Natural killer cell (primary cell): ENCODE measurements around the gene GIGYF2. TPM values are rescaled to one million over a fixed set of nuclear protein-coding genes. Genes with fewer than 3 reads are reported as not detected.

Experiments
- ATAC-seq, 3 donors: fragments of 150-1000 bp in 2 of 3; fragments of 200-7000 bp in 1 of 3; cut with Tn5 transposase; 1 replicate in 1 of 3; 2 replicates in 2 of 3; pipeline ENCODE4 v1.10.0; 2021; ENCODE audit warnings: mild to moderate bottlenecking in 2 of 3, moderate library complexity in 2 of 3
- DNase-seq, 2 donors: peaks; one replicate each; pipeline versions ENCODE4 v3.0.0 to v3.0.0-alpha.2; 2013 to 2021; ENCODE audit warnings: mixed read lengths in 1 of 2
- H3K27ac ChIP-seq: one replicate; pipeline ENCODE4 v1.5.1; 2013; ENCODE audit warnings: mild to moderate bottlenecking, low read length
- H3K27me3 ChIP-seq: one replicate; pipeline ENCODE4 v1.6.1; 2013; ENCODE audit warnings: low read length; ENCODE audit not compliant: control insufficient read depth, insufficient read depth
- H3K36me3 ChIP-seq: one replicate; pipeline ENCODE4 v1.6.1; 2013; ENCODE audit warnings: low read length; ENCODE audit not compliant: control insufficient read depth, insufficient read depth
- H3K4me1 ChIP-seq: one replicate; pipeline ENCODE4 v1.6.1; 2013; ENCODE audit warnings: low read length; ENCODE audit not compliant: control insufficient read depth, insufficient read depth
- H3K4me3 ChIP-seq: one replicate; pipeline ENCODE4 v1.5.1; 2013; ENCODE audit warnings: low read length
- H3K9me3 ChIP-seq: one replicate; pipeline ENCODE4 v1.6.1; 2013; ENCODE audit warnings: low read length; ENCODE audit not compliant: control insufficient read depth, insufficient read depth
- H3K27ac Mint-ChIP-seq, 2 donors: one replicate each; pipeline ENCODE4 v1.8.0; 2022; ENCODE audit warnings: mild to moderate bottlenecking in 2 of 2, mixed read lengths in 2 of 2, moderate library complexity in 1 of 2
- H3K27me3 Mint-ChIP-seq, 2 donors: one replicate each; pipeline ENCODE4 v1.8.0; 2022; ENCODE audit warnings: low read depth in 2 of 2, mixed read lengths in 2 of 2
- H3K36me3 Mint-ChIP-seq: one replicate; pipeline ENCODE4 v1.8.0; 2022; ENCODE audit warnings: mixed read lengths
- H3K4me1 Mint-ChIP-seq, 2 donors: one replicate each; pipeline ENCODE4 v1.8.0; 2022; ENCODE audit warnings: mixed read lengths in 2 of 2
- H3K4me3 Mint-ChIP-seq: one replicate; pipeline ENCODE4 v1.8.0; 2022; ENCODE audit warnings: mild to moderate bottlenecking, moderate library complexity, mixed read lengths
- H3K9me3 Mint-ChIP-seq, 2 donors: one replicate each; pipeline ENCODE4 v1.8.0; 2022; ENCODE audit warnings: mixed read lengths in 2 of 2
- WGBS: methylation state at CpG from one replicate; pipeline ENCODE4 v1.1.7; 2013; ENCODE audit warnings: missing lambda C conversion rate; ENCODE audit not compliant: insufficient coverage; 5-methylcytosine and 5-hydroxymethylcytosine counted together
- intact Hi-C: fragments of 100-400 bp; cut with micrococcal nuclease; formaldehyde crosslinking; loops from one replicate; pipeline ENCODE4 v1.14.2; 2022
- total RNA-seq, 4 donors: library from RNA; stranded (reverse); fragments of 120-200 nt in 1 of 4; gene quantifications; one replicate each; pipeline versions ENCODE4 v1.2.3 to v1.2.4, GENCODE V29; 2013 to 2022
- TF ChIP-seq, protein P1 (sequence below): fragments of 200-600 bp; IDR thresholded peaks from one replicate; pipeline ENCODE4 v1.8.0; 2022; ENCODE audit warnings: antibody characterized with exemption

Gene GIGYF2
- total RNA-seq, 3 donors from 2014 or later (not counting 1 experiment from before 2014, with no cell fraction given) = 73.6 to 85.3 (median 80.1) TPM

DNA sequence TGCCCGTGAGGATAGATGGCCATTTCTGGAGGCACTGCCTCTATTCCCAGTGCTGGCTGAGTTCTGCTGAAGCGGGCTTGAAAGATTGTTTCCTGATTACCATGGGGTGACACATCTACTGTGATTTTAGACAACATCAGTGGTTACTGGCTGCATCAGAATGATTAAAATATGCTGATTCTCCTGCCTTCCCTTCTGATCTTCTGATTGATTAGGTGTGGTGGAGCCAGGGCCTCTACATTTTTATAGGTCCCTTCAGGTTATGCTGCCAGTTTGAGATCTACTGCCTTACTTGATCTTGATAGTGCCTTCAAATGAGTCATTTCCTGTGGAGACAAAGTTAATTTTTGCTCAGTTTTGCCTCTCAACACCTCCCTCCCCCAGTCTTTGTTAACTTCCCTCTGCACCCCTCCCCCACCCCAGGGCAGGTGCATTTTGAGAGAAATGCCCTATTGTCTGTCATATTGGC is 141.3 kb downstream of the GIGYF2 start:
- intact Hi-C loops = no loop called here
- Mint-ChIP-seq H3K4me3 (peak overlapping the region; percentile 70), H3K27ac (peak overlapping the region; percentile 89 to 91), H3K4me1 (peaks cover 34% of the 10 kb centered on the region in 2 donors), H3K9me3 (no peaks in the 10 kb centered on the region), H3K36me3 (peaks cover 28% of the 10 kb centered on the region), H3K27me3 (no peaks in the 10 kb centered on the region)
- Histone ChIP-seq H3K9me3 (no peaks in the 10 kb centered on the region), H3K27me3 (no peaks in the 10 kb centered on the region), H3K36me3 (peaks cover 58% of the 10 kb centered on the region), H3K4me1 (peaks cover 7% of the 10 kb centered on the region), H3K27ac (peak overlapping the region; percentile 63), H3K4me3 (no peak overlapping the region)
- peak; percentile 54 to 67 for DNase-seq
- whole genome bisulfite sequencing = 30% methylated on average over 2 of the region's 2 CpGs
- peak; percentile 93 to 95 (median 94) for ATAC-seq
- TF ChIP-seq, protein P1, sequence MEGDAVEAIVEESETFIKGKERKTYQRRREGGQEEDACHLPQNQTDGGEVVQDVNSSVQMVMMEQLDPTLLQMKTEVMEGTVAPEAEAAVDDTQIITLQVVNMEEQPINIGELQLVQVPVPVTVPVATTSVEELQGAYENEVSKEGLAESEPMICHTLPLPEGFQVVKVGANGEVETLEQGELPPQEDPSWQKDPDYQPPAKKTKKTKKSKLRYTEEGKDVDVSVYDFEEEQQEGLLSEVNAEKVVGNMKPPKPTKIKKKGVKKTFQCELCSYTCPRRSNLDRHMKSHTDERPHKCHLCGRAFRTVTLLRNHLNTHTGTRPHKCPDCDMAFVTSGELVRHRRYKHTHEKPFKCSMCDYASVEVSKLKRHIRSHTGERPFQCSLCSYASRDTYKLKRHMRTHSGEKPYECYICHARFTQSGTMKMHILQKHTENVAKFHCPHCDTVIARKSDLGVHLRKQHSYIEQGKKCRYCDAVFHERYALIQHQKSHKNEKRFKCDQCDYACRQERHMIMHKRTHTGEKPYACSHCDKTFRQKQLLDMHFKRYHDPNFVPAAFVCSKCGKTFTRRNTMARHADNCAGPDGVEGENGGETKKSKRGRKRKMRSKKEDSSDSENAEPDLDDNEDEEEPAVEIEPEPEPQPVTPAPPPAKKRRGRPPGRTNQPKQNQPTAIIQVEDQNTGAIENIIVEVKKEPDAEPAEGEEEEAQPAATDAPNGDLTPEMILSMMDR = no peak

DNA sequence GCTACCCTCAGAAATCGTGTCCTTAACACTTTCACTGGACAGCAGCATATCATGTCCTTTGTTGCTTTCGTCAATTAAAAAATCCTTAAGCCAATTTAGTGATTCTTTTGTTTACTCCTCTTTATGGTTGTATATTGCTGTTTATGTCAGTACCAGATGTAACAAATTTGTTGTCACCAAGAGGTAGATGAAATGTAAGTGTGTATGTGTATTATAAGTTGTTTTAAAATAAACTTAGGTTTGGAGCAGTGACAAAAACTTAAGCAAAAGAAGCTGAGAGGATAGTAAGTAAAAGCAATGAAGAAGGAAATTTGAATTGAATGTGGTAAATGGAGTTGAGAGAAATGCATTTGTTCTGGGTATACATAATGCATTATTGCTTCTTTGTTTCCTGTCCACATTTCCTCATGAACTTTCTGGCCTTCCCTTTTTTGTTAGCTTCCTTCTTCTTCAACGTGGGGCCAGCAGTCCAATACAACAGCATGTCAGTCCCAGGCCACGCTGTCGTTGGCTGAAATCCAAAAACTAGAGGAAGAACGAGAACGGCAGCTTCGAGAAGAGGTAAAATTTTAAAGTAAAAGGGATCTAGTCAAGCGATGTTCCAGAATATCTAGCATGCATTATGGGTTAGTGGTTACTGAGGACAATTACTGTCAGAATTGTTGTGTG is 142.4 kb downstream of the GIGYF2 start:
- Histone ChIP-seq H3K36me3 (peaks cover 55% of the 10 kb centered on the region), H3K9me3 (no peaks in the 10 kb centered on the region), H3K27me3 (no peaks in the 10 kb centered on the region), H3K27ac (no peak overlapping the region), H3K4me3 (no peak overlapping the region), H3K4me1 (peaks cover 7% of the 10 kb centered on the region)
- intact Hi-C loops = no loop called here
- DNase-seq (no peak), ATAC-seq (no peak)
- Mint-ChIP-seq H3K4me1 (peaks cover 34 to 40% of the 10 kb centered on the region in 2 donors), H3K36me3 (peaks cover 31% of the 10 kb centered on the region), H3K9me3 (no peaks in the 10 kb centered on the region), H3K27ac (peak overlapping the region; percentile 89 to 91), H3K4me3 (no peak overlapping the region), H3K27me3 (no peaks in the 10 kb centered on the region)
- 62% methylated on average over 8 of the region's 9 CpGs for WGBS
- TF ChIP-seq, protein P1 = no peak

DNA sequence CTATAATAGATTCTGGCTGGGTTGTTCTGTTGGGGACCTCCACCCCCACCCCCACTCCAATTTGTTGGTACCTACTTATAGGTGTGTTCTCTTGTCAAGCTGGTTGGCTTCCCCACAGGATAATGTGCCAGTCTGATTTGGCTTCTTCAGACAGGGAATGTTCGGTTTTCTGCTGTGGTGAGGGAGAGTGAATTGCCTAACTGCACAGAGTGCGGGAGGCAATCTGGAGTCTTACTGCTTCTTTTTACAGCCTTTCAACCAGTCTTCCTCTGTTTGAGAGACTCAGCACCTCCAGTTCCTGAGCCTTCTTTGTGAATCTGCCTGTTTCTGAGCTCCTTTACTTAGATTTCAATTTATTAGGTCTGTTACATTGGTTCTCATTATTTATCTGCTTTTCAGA is 145.6 kb downstream of the GIGYF2 start:
- intact Hi-C loops = no loop called here
- Histone ChIP-seq H3K36me3 (peaks cover 70% of the 10 kb centered on the region), H3K9me3 (no peaks in the 10 kb centered on the region), H3K4me1 (peaks cover 7% of the 10 kb centered on the region), H3K27ac (no peak overlapping the region), H3K4me3 (no peak overlapping the region), H3K27me3 (no peaks in the 10 kb centered on the region)
- Mint-ChIP-seq H3K36me3 (peaks cover 52% of the 10 kb centered on the region), H3K4me3 (no peak overlapping the region), H3K4me1 (peaks cover 24 to 29% of the 10 kb centered on the region in 2 donors), H3K27me3 (no peaks in the 10 kb centered on the region), H3K9me3 (no peaks in the 10 kb centered on the region), H3K27ac (peak overlapping the region in 1 of 2 donors; percentile 51)
- WGBS = 46% methylated on average over 2 of the region's 2 CpGs
- DNase-seq (no peak), ATAC-seq (no peak)
- TF ChIP-seq, protein P1 = no peak
